ENCODE results near the gene HNRNPA1.

DNA sequence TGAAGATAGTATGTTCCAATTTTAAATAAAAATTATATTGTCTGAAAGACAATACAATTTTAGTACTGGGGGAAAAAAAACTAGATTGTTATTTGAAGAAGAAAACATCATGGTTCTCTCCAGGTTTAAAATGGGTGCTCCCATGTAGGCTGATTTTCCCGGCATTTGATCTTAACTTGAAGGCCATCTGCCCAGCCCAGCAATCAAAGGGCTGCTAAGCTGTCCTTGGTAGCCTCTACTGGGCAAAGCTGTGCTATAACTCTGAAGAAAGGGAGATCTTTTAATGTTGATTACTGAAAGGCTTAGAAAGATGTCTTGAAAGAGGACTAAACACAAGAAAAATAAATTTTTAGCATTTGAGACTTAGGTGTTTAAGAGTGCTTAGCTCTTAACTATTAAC, 42.0 kb upstream of the HNRNPA1 start:
- TF ChIP-seq PPARA (CRISPR knock-in tag; IDR thresholded peaks at IDR 0.05; ENCODE audit: borderline replicate concordance) (no peak), ESRRG (CRISPR knock-in tag; IDR thresholded peaks at IDR 0.05) (no peak), TCF4 (CRISPR knock-in tag; IDR thresholded peaks at IDR 0.05; ENCODE audit: borderline replicate concordance) (no peak), PATZ1 (CRISPR knock-in tag; IDR thresholded peaks at IDR 0.05; ENCODE audit: borderline replicate concordance) (no peak), ZFP3 (CRISPR knock-in tag; IDR thresholded peaks at IDR 0.05) (no peak), RARB (CRISPR knock-in tag; IDR thresholded peaks at IDR 0.05) (no peak), ZC3H10 (CRISPR knock-in tag; IDR thresholded peaks at IDR 0.05) (no peak), ARNTL (CRISPR knock-in tag; IDR thresholded peaks at IDR 0.05; ENCODE audit: borderline replicate concordance, low read depth) (no peak), ZNF565 (CRISPR knock-in tag; conservative IDR thresholded peaks at IDR 0.05; ENCODE audit: low read depth) (no peak), CREB5 (CRISPR knock-in tag; IDR thresholded peaks at IDR 0.05; ENCODE audit: low read depth) (no peak), TOX (CRISPR knock-in tag; IDR thresholded peaks at IDR 0.05; ENCODE audit: borderline replicate concordance) (no peak), CSDC2 (CRISPR knock-in tag; IDR thresholded peaks at IDR 0.05) (no peak)

Data from SK-N-SH treated with all-trans-retinoic acid at 6 μM for 48 hours (cell line).